Kidney (tissue), 14 donors: Measurements from ENCODE around the gene CHML. TPM values are rescaled to one million over a fixed set of nuclear protein-coding genes. Genes with fewer than 3 reads are reported as not detected.
A peak's percentile ranks its signal among the peaks of the same experiment; 100 is the strongest.

ENCODE experiments used
- DNase-seq, 5 donors: peaks; one replicate each; pipeline ENCODE4 v3.0.0-alpha.2; 2013 to 2020
- FAIRE-seq: peaks from 2 replicates; lab custom pipeline; 2012; peaks lifted over from hg19 to GRCh38; lab: Jason Lieb, UNC
- H3K27ac ChIP-seq, 2 donors: one replicate each; pipeline ENCODE4 v1.7.0; 2013; ENCODE audit warnings: low read depth in 2 of 2, low read length in 2 of 2, inconsistent platforms in 1 of 2
- H3K27me3 ChIP-seq: one replicate; pipeline ENCODE4 v1.7.1; 2013; ENCODE audit warnings: low read length, inconsistent platforms; ENCODE audit not compliant: control insufficient read depth, insufficient read depth
- H3K36me3 ChIP-seq, 3 donors: one replicate each; pipeline versions ENCODE4 v1.7.0 to v1.7.1; 2013; ENCODE audit warnings: low read length in 3 of 3, control low read depth in 1 of 3, inconsistent platforms in 1 of 3; ENCODE audit not compliant: insufficient read depth in 3 of 3, control insufficient read depth in 2 of 3
- H3K4me1 ChIP-seq, 3 donors: one replicate each; pipeline versions ENCODE4 v1.7.0 to v1.7.1; 2013; ENCODE audit warnings: low read length in 3 of 3, inconsistent platforms in 1 of 3, low read depth in 1 of 3; ENCODE audit not compliant: control insufficient read depth in 2 of 3, insufficient read depth in 2 of 3
- H3K4me3 ChIP-seq, 3 donors: one replicate each; pipeline versions ENCODE4 v1.7.0 to v1.8.1; 2013; ENCODE audit warnings: low read length in 3 of 3, control low read depth in 1 of 3, inconsistent platforms in 1 of 3
- H3K9ac ChIP-seq, 3 donors: one replicate each; pipeline versions ENCODE4 v1.7.0 to v1.7.1; 2013; ENCODE audit warnings: low read length in 3 of 3, control low read depth in 1 of 3, inconsistent platforms in 1 of 3
- H3K9me3 ChIP-seq, 3 donors: one replicate each; pipeline versions ENCODE4 v1.7.0 to v1.7.1; 2013; ENCODE audit warnings: low read length in 3 of 3, control low read depth in 1 of 3, inconsistent platforms in 1 of 3; ENCODE audit not compliant: control insufficient read depth in 2 of 3, insufficient read depth in 1 of 3
- intact Hi-C: fragments of 100-400 bp; cut with DNase I; formaldehyde crosslinking; loops from one replicate; pipeline ENCODE4 v1.11.1; 2022
- polyA plus RNA-seq: library from polyadenylated mRNA; stranded (reverse); fragments of 350-450 nt; fragmentation: Illumina TruSeq; extraction: RNeasy Lipid Tissue Mini Kit (QIAGEN cat#74804); gene quantifications from one replicate; pipeline ENCODE4 v1.2.3, GENCODE V29; 2014; ENCODE audit warnings: low read depth, low replicate concordance; ENCODE audit not compliant: insufficient read depth
- total RNA-seq: library from RNA; stranded (reverse); fragmentation: NEBNext Ultra II Directional; extraction: Animal tissue kit (Norgen Biotek cat#: 25700); gene quantifications from one replicate; pipeline ENCODE4 v1.2.1, GENCODE V29; 2021
- TF ChIP-seq, protein P1 (sequence below): IDR thresholded peaks from 3 replicates; pipeline ENCODE4 v1.5.1; 2012; ENCODE audit warnings: mild to moderate bottlenecking, moderate library complexity, borderline replicate concordance; ENCODE audit not compliant: insufficient read depth; ENCODE audit errors: extremely low read depth
- donor health status: control.
- donor health status: control.
- donor health status: control.
- donor health status: control.
- donor health status: control.
- donor health status: DM: yes; HTN: yes; CAD: no.
- donor health status: Normal renal cell carcinoma (clear cell type).

CHML gene
- total and polyA plus RNA-seq, 2 donors from 2014 or later = 1.8 to 7.3 TPM

- Histone ChIP-seq H3K4me3 (no peak overlapping the region), H3K27me3 (no peaks in the 10 kb centered on the region), H3K36me3 (no peaks in the 10 kb centered on the region), H3K27ac (no peak overlapping the region), H3K9ac (no peak overlapping the region), H3K4me1 (peaks cover 0 to 5% (median 0%) of the 10 kb centered on the region in 3 donors), H3K9me3 (no peaks in the 10 kb centered on the region)
- DNase-seq = no peak
- TF ChIP-seq, protein P1, sequence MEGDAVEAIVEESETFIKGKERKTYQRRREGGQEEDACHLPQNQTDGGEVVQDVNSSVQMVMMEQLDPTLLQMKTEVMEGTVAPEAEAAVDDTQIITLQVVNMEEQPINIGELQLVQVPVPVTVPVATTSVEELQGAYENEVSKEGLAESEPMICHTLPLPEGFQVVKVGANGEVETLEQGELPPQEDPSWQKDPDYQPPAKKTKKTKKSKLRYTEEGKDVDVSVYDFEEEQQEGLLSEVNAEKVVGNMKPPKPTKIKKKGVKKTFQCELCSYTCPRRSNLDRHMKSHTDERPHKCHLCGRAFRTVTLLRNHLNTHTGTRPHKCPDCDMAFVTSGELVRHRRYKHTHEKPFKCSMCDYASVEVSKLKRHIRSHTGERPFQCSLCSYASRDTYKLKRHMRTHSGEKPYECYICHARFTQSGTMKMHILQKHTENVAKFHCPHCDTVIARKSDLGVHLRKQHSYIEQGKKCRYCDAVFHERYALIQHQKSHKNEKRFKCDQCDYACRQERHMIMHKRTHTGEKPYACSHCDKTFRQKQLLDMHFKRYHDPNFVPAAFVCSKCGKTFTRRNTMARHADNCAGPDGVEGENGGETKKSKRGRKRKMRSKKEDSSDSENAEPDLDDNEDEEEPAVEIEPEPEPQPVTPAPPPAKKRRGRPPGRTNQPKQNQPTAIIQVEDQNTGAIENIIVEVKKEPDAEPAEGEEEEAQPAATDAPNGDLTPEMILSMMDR = no peak
- intact Hi-C loops = no loop called here
- no peak for FAIRE-seq
These were observed 32.7 kb downstream of the CHML start for GRCh38 chr1:241607497-241607896.

DNA sequence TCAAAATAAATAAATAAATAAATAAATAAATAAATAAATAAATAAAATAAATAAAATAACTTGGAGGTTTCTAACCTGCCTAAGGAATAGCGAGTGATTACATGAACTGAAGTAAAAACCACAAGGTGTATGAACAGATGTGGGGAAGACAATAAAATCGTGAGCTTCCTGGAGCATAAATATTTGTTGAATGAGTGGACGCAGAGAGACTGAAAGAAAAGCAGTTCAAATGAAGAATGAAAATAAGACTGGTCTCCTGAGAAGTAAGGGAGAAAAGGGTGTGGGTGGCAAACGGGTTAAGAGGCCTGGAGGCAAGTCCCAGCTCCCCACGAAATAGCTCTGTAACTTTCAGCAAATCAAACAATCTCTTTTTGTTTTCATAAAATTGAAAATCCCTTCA lies 33.6 kb downstream of the CHML start:
- Histone ChIP-seq H3K9me3 (no peaks in the 10 kb centered on the region), H3K9ac (no peak overlapping the region), H3K27me3 (no peaks in the 10 kb centered on the region), H3K27ac (no peak overlapping the region), H3K36me3 (no peaks in the 10 kb centered on the region), H3K4me1 (peaks cover 0 to 5% (median 0%) of the 10 kb centered on the region in 3 donors), H3K4me3 (no peak overlapping the region)
- TF ChIP-seq, protein P1 = no peak
- DNase-seq (no peak), FAIRE-seq (no peak)
- intact Hi-C loops = no loop called here

GRCh38 chr1:241605146-241605805 lies 34.9 kb downstream of the CHML start:
- H3K4me3 ChIP-seq = no peak overlapping the region
- H3K9me3 ChIP-seq = no peaks in the 10 kb centered on the region
- FAIRE-seq (no peak), DNase-seq (peak in 1 of 5 donors; percentile 27)
- TF ChIP-seq, protein P1 = peak; percentile 8
- intact Hi-C loops = no loop called here
- no peak overlapping the region for H3K27ac ChIP-seq
- H3K36me3 ChIP-seq = no peaks in the 10 kb centered on the region
- no peak overlapping the region for H3K9ac ChIP-seq
- H3K27me3 ChIP-seq = no peaks in the 10 kb centered on the region
- peaks cover 0 to 5% (median 0%) of the 10 kb centered on the region in 3 donors for H3K4me1 ChIP-seq
